EH (cell line): ENCODE measurements around the gene AGAP2.
"Not testable (repeated sequence)": the region's sequence is repeated elsewhere in the genome, so short reads cannot be mapped to it uniquely, and the experiment has no call there.

Experiments
- DNase-seq: peaks from one replicate; pipeline ENCODE4 v3.0.0-alpha.2; 2015; ENCODE audit warnings: low read depth

AGAP2 gene

GRCh38 chr12:57738661-57739237 lies at the start of gene AGAP2:
AGAP2 (minus strand) TSS chr12:57738742; CDS start chr12:57738246, 496 bp downstream.
- DNase-seq, result no peak

- DNase-seq, result no peak
Observed at GRCh38 chr12:57783861-57784260, 45.3 kb upstream of the AGAP2 start.

DNA sequence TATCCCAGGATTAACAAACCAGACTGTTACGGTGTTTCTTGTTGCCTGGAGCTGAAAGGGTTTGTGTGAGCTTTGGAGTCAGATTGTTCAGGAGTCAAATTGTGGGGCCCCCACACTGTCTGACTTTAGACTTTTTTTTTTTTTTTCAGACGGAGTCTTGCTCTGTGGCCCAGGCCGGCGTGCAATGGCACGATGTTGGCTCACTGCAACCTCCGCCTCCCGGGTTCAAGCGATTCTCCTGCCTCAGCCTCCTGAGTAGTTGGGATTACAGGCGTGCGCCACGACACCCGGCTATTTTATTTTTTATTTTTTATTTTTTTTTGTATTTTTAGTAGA lies 44.9 kb upstream of the AGAP2 start:
- no peak for DNase-seq

GRCh38 chr12:57782608-57783465 lies 44.3 kb upstream of the AGAP2 start, which contains the start of gene TSFM:
TSFM (plus strand) TSS chr12:57782787; CDS start chr12:57782802, 15 bp downstream.
- DNase-seq, result peak; percentile 90

DNA sequence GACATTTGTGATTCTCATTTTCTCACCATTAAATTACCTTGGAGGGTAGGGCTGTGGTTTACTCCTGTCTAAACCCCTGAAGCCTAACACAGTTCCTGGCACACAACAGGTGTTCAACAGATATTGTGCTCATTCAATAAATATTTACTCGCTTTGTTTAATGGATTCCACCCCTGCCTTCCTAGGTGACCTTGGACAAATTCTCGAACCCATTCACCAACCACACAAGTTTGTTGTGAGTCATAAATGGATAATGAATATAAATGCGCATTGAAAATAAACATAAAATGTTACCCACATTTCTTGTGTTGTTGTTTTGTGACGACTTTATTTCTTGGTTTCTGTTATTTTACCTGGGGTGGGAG lies 43.7 kb upstream of the AGAP2 start:
- DNase-seq, result no peak

DNA sequence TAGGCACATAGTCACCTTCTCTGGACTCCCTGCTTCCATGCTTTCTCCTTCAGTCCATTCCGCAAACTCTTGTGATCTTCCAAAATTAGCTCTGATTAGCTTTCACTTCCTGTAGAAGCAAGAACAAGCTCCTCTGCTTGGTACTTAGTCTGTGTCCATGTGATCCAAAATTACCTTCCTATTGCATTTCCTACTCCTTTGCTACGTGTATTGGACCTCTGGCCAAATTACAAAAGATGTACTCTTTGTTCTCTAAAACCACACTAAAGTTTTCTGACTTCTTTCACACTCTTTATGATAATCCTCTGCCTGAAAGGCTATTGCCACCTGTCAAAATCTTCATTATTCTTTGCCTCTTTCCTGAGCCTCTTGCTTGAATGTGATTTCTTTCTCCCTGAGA lies 43.3 kb upstream of the AGAP2 start:
- DNase-seq, result no peak

DNA sequence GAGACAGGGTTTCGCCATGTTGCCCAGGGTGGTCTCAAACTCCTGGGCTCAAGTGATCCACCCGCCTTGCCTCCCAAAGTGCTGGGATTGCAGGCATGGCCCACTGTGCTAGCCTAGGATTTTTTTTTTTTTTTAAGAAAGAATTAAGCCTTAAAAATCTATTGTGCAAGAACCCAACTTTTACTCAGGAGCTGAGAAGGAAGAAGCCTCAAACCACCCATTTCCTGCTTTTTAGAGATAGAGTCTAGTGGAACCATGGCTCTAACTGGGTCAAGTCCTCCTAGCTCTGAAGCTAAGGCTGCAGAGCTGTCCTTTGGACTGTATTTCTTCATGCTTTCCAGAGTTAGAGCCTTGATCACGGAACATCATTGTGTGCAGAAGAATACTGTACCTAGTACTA lies 42.7 kb upstream of the AGAP2 start:
- DNase-seq, result no peak

DNA sequence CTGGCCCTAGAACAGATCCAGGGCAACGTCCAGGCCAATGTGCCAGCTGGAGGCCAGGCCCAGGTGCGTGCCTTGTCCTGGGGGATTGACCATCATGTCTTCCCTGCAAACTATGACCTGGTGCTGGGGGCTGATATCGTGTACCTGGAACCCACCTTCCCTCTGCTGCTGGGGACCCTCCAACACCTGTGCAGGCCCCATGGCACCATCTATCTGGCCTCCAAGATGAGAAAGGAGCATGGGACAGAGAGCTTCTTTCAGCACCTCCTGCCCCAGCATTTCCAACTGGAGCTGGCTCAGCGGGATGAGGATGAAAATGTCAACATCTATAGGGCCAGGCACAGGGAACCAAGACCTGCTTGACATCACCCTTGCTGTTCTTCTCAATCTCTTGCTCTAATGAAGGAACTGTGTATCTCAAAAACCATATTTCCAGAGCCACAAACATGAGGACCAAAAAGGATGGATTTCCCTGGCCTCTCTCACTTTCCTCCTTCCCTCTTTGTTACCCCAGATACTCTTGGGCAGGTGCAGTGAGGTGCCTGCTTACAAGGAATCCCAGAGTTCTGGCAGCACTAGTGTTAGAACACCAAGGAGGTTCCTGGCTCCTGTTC lies 41.8 kb upstream of the AGAP2 start:
- DNase-seq, result no peak

GRCh38 chr12:57779736-57780135 lies 41.2 kb upstream of the AGAP2 start:
- peak; percentile 42 for DNase-seq

GRCh38 chr12:57777911-57778310 lies 39.4 kb upstream of the AGAP2 start:
- DNase-seq, result no peak

DNA sequence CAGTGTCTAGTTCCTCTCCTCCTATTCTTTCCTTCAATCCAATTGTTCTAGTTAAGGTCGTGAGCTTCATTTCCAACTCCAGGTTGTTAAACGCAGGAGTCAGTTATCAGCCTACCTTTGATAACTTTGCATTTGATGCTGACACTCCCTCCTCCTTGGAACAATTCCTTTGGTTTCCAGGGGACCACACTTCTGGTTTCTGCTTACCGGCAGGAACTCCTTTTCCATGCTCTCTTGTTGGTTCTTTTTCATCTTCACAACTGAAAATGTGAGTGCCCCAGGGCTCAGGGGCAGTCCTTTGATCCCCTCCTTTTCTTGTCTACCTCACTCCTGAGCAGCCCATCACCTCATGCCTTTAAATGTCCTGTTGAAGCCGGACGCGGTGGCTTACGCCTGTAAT lies 38.8 kb upstream of the AGAP2 start:
- no peak for DNase-seq

DNA sequence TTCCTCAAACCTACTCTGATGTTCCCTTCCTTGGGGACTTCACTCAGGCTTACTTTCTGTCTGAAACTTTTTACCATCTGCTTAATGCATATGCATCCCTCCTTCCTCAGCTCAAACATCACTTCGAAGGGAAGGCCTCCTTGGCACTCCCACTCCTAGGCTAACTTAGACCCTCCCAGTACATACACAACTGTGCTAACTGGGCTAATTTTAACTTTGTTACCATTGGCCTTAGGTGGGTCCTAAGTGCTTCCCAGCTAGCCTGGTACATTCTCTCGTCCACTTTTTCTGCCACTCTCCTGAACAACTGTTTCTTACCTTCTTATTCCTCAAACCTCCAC lies 37.7 kb upstream of the AGAP2 start:
- DNase-seq, result no peak

DNA sequence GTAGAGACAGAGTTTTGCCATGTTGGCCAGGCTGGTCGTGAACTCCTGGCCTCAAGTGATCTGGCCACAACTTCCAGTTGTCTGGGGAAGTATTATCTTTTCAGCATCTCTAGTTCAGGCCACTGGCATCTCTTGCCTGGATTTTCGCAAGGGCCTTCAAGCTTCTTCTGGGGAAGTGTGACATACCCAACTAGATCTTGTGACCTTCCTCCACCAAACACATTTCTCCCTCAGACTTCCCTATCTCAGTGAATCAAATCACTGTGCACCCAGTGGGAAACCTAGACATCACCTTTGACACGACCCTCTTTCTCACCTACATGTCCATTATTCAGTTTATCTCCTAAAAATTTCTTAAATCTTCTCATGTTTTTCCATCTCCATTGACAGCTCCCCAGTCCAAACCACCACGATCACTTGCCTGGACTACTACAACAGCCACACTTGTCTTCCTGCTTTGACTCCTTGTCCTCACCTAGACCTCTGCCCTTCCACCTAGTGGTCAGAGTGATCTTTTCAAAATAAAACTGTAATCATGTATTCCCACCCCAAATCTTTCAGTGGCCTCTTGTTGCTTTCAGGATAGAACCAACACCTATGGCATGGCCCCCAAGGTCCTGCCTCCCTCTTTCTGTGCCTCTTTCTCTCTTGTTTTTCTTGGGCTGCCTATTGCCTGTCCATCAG lies 37.2 kb upstream of the AGAP2 start:
- DNase-seq, result no peak

GRCh38 chr12:57775044-57775443 lies 36.5 kb upstream of the AGAP2 start:
- DNase-seq, result no peak

- not testable (repeated sequence) for DNase-seq
Observed at GRCh38 chr12:57774634-57775033, 36.1 kb upstream of the AGAP2 start.

GRCh38 chr12:57772429-57773322 lies 34.1 kb upstream of the AGAP2 start, which contains the start of gene EEF1AKMT3:
EEF1AKMT3 (plus strand) TSS chr12:57772614; CDS start chr12:57772725, 111 bp downstream.
- DNase-seq, result peak; percentile 71

- DNase-seq, result peak; percentile 97
Observed at GRCh38 chr12:57771873-57772428, 33.4 kb upstream of the AGAP2 start, which contains the start of gene METTL1. METTL1 (minus strand) TSS chr12:57772105; CDS start chr12:57772083, 22 bp downstream.

DNA sequence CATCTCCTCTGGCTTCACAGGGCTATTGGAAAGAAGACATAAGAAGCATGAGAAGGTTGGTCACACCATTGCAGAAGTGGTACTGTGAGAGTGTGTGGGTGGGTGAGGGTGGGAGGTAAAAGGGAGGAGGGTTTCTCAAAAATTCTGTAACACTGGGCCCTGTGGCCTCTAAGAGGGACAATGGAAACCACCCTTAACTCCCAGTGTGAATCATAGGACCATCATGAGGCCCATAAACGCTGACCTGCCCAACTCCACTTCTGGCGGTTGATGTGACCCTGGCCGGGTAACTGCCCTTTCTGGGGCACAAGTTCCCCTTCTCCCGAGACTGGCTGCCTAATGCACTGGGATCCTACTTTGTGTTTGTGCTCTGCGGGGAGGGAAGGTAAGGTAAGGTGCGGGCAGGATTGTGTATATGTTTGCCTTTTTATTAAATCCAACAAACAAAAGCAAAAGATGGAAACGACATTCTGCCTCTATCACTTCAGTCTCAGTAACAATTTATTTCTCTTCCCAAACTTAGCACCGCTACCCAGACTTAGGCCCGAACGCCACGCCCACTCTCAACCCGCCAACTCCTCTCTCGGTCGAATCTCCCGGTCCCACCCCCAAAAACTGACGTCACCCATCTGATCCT lies 32.8 kb upstream of the AGAP2 start:
- peak; percentile 93 for DNase-seq

GRCh38 chr12:57770734-57771133 lies 32.2 kb upstream of the AGAP2 start:
- DNase-seq, result no peak

DNA sequence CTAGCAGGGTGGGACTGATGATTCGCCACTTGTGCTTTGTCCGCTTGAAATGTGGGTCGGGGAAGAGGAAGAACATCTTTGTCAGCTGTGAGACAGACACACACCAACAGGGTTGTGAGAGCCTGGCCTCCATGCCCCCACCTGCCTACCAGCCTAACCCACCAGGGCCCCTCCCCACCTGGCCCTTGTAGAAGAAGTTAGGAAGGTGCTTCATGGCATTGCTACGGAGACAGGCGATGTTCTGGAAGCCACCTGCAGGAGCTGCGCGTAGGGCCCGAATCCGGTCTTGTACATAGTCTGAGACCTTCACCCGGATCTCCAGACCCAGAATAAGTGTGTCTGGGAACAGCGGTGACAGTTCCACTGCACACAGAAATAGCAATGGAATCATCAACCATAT lies 31.1 kb upstream of the AGAP2 start:
- DNase-seq, result no peak

- DNase-seq, result no peak
Observed at GRCh38 chr12:57767876-57768275, 29.3 kb upstream of the AGAP2 start.
